GM12878 (cell line): ENCODE measurements around the gene HNRNPLL. TPM values are rescaled to one million over a fixed set of nuclear protein-coding genes. Genes with fewer than 3 reads are reported as not detected.

Experiments
- ATAC-seq: fragments of 200-7000 bp; cut with Tn5 transposase; 3 replicates; pipeline ENCODE4 v1.9.1; 2020; ENCODE audit warnings: mild to moderate bottlenecking, moderate library complexity
- BruUV-seq: library from RNA; stranded (reverse); fragments of 400-500 nt; replicated peaks from 2 replicates; lab custom pipeline; 2021; lab: Mats Ljungman, UMichigan
- CTCF ChIA-PET: fragments of 300-600 bp; sonication (Branson Sonifier 250); formaldehyde crosslinking; extraction: SDS; loops from one replicate; lab custom pipeline; 2021; ENCODE audit warnings: inconsistent platforms; lab: Yijun Ruan, JAX
- POLR2A ChIA-PET: fragments of 350-600 bp; formaldehyde crosslinking; extraction: SDS; loops from one replicate; lab custom pipeline; 2021; ENCODE audit warnings: inconsistent platforms; lab: Charles Lee
- RAD21 ChIA-PET: fragments of 300-600 bp; sonication (Branson Sonifier 250); formaldehyde crosslinking; loops from one replicate; lab custom pipeline; 2023; ENCODE audit warnings: antibody characterized with exemption; ENCODE audit not compliant: unreplicated experiment; lab: Charles Lee
- SMC1A ChIA-PET: fragments of 300-600 bp; sonication (Branson Sonifier 250); formaldehyde crosslinking; loops from one replicate; lab custom pipeline; 2023; ENCODE audit not compliant: unreplicated experiment, uncharacterized antibody; lab: Charles Lee
- DNase-seq: peaks from one replicate; pipeline ENCODE4 v3.0.0-alpha.2; 2011; ENCODE audit warnings: low read depth, low spot score
- FAIRE-seq: peaks from 3 replicates; lab custom pipeline; 2011; peaks lifted over from hg19 to GRCh38; lab: Jason Lieb, UNC
- H2AFZ ChIP-seq: 2 replicates; pipeline ENCODE4 v1.6.0; 2011; ENCODE audit warnings: low read depth, low read length, control low read depth; ENCODE audit not compliant: control insufficient read depth
- H3K27ac ChIP-seq: 2 replicates; pipeline ENCODE4 v1.5.1; 2011; ENCODE audit warnings: control low read depth; ENCODE audit not compliant: control insufficient read depth, insufficient read depth
- H3K27me3 ChIP-seq, 2 experiments: replicated peaks in 1 of 2; 2 replicates each; pipeline versions ENCODE4 v1.6.0 to v1.6.1; 2011; ENCODE audit warnings: low read length in 1 of 2; ENCODE audit not compliant: control insufficient read depth in 2 of 2, insufficient read depth in 2 of 2
- H3K36me3 ChIP-seq, 2 experiments: 2 replicates each; pipeline ENCODE4 v1.5.1; 2011; ENCODE audit warnings: low read length in 1 of 2; ENCODE audit not compliant: control insufficient read depth in 2 of 2, insufficient read depth in 2 of 2
- H3K4me1 ChIP-seq: 2 replicates; pipeline ENCODE4 v1.6.1; 2011; ENCODE audit warnings: mild to moderate bottlenecking, low read length, moderate library complexity, mixed read lengths; ENCODE audit not compliant: control insufficient read depth, insufficient read depth
- H3K4me2 ChIP-seq: 2 replicates; pipeline ENCODE4 v1.6.0; 2011; ENCODE audit warnings: control low read depth; ENCODE audit not compliant: control insufficient read depth, insufficient read depth
- H3K4me3 ChIP-seq: fragments of 200-600 bp; sonication (generic); 2 replicates; pipeline ENCODE4 v1.5.1; 2016
- H3K79me2 ChIP-seq: 2 replicates; pipeline ENCODE4 v1.6.0; 2011; ENCODE audit warnings: low read length; ENCODE audit not compliant: control insufficient read depth, insufficient read depth
- H3K9ac ChIP-seq: 2 replicates; pipeline ENCODE4 v1.8.0; 2011; ENCODE audit warnings: low read length, control low read depth, mixed read lengths; ENCODE audit not compliant: control insufficient read depth, insufficient read depth
- H3K9me3 ChIP-seq: replicated peaks from 3 replicates; pipeline ENCODE4 v1.5.1; 2011; ENCODE audit warnings: mild to moderate bottlenecking, low read length; ENCODE audit not compliant: control insufficient read depth, insufficient read depth
- H4K20me1 ChIP-seq: 2 replicates; pipeline ENCODE4 v1.6.0; 2011; ENCODE audit not compliant: control insufficient read depth, insufficient read depth
- CBFB ChIP-seq: IDR thresholded peaks from 2 replicates; pipeline ENCODE4 v1.6.1; 2016; ENCODE audit warnings: antibody characterized with exemption, low read depth
- EP300 ChIP-seq, 2 experiments: fragments of 150-350 bp in 1 of 2; IDR thresholded peaks; 2 replicates each; pipeline ENCODE4 v1.6.1; 2011 to 2012; ENCODE audit warnings: low read depth in 2 of 2, low read length in 2 of 2, borderline replicate concordance in 1 of 2, improper control_type of control experiment in 1 of 2, inconsistent platforms in 1 of 2; ENCODE audit not compliant: control insufficient read depth in 1 of 2
- HSF1 ChIP-seq: fragments of 150-350 bp; IDR thresholded peaks from 2 replicates; pipeline ENCODE4 v1.6.1; 2014; ENCODE audit warnings: mild to moderate bottlenecking, low read depth, low read length
- NR2C2 ChIP-seq: IDR thresholded peaks from 2 replicates; pipeline ENCODE4 v1.6.1; 2011; ENCODE audit warnings: borderline replicate concordance, low read depth; ENCODE audit not compliant: control insufficient read depth, insufficient read length
- RFX5 ChIP-seq: IDR thresholded peaks from 2 replicates; pipeline ENCODE4 v1.6.1; 2011; ENCODE audit warnings: low read depth, low read length, improper control_type of control experiment
- SMAD1 ChIP-seq: fragments of 450-650 bp; IDR thresholded peaks from 2 replicates; pipeline ENCODE4 v1.6.1; 2018; ENCODE audit warnings: mild to moderate bottlenecking, low read depth; ENCODE audit not compliant: partially characterized antibody
- SP1 ChIP-seq: IDR thresholded peaks from one replicate; pipeline ENCODE4 v1.6.1; 2011; ENCODE audit warnings: low read depth, low read length
- WGBS: methylation state at CpG from one replicate; pipeline ENCODE4 v1.1.6; 2016; ENCODE audit warnings: low lambda C conversion rate; ENCODE audit not compliant: insufficient replicate concordance, insufficient coverage; ENCODE audit errors: missing lambda C conversion rate; 5-methylcytosine and 5-hydroxymethylcytosine counted together
- in situ Hi-C: fragments of 300-500 bp; cut with MboI; formaldehyde crosslinking; loops from 9 replicates; pipeline ENCODE4 v1.14.3; 2018; ENCODE audit warnings: mixed read lengths
- intact Hi-C: fragments of 100-400 bp; cut with micrococcal nuclease; formaldehyde crosslinking; loops from one replicate; pipeline ENCODE4 v1.14.2; 2022; ENCODE audit not compliant: unreplicated experiment
- polyA plus RNA-seq, 11 experiments: library from polyadenylated mRNA; depleted of rRNA in 4 of 11; unstranded in 6 of 11; stranded (reverse) in 5 of 11; fragments of >200 nt; fragmentation: Nextera tagmentation in 4 of 11; fragmentation: Illumina TruSeq in 1 of 11; extraction: Ambion mirVana in 4 of 11; extraction: Trizol in 1 of 11; gene quantifications; 1 replicate in 1 of 11; 2 replicates in 10 of 11; pipeline versions ENCODE4 v1.2.1 to v1.2.3, GENCODE V29; 2011 to 2016; ENCODE audit warnings: inconsistent platforms in 2 of 11, missing spikeins in 2 of 11, low read depth in 1 of 11
- total RNA-seq, 4 experiments: library from RNA; depleted of rRNA in 3 of 4; stranded (reverse); fragments of >200 nt in 3 of 4; fragmentation: Illumina TruSeq in 1 of 4; extraction: Trizol in 1 of 4; gene quantifications; 2 replicates each; pipeline versions ENCODE4 v1.2.1 to v1.2.3, GENCODE V29; 2013 to 2021
- TF ChIP-seq, protein P1 (sequence below): IDR thresholded peaks from 2 replicates; pipeline ENCODE4 v1.6.1; 2012; ENCODE audit warnings: low read length, inconsistent platforms
- TF ChIP-seq, protein P2 (sequence below): IDR thresholded peaks from 2 replicates; pipeline ENCODE4 v1.6.1; 2011; ENCODE audit warnings: low read depth, low read length, improper control_type of control experiment, borderline replicate concordance
- TF ChIP-seq, protein P3 (sequence below): fragments of 450-650 bp; IDR thresholded peaks from 2 replicates; pipeline ENCODE4 v1.6.1; 2018; ENCODE audit warnings: mild to moderate bottlenecking, low read depth, moderate library complexity; ENCODE audit not compliant: partially characterized antibody
- TF ChIP-seq, protein P4 (sequence below): fragments of 450-650 bp; formaldehyde crosslinking; IDR thresholded peaks from 2 replicates; pipeline ENCODE4 v1.4.0; 2020; ENCODE audit warnings: mild to moderate bottlenecking, moderate library complexity

HNRNPLL gene
- total and polyA plus RNA-seq, 10 of the 15 experiments (the other 5 are each of a cell fraction or from before 2014, with no cell fraction given), result 0.98 to 27.1 (median 2.9) TPM

- no peaks in the 10 kb centered on the region for H3K79me2 ChIP-seq
- intact Hi-C loops, result no loop called here
- no peak for FAIRE-seq
- no peak for TF ChIP-seq HSF1
- no peak for TF ChIP-seq SP1
- TF ChIP-seq SMAD1, result no peak
- no peak for TF ChIP-seq RFX5
- TF ChIP-seq, protein P1, sequence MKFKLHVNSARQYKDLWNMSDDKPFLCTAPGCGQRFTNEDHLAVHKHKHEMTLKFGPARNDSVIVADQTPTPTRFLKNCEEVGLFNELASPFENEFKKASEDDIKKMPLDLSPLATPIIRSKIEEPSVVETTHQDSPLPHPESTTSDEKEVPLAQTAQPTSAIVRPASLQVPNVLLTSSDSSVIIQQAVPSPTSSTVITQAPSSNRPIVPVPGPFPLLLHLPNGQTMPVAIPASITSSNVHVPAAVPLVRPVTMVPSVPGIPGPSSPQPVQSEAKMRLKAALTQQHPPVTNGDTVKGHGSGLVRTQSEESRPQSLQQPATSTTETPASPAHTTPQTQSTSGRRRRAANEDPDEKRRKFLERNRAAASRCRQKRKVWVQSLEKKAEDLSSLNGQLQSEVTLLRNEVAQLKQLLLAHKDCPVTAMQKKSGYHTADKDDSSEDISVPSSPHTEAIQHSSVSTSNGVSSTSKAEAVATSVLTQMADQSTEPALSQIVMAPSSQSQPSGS, result no peak
- no peak for TF ChIP-seq NR2C2
- TF ChIP-seq, protein P2, sequence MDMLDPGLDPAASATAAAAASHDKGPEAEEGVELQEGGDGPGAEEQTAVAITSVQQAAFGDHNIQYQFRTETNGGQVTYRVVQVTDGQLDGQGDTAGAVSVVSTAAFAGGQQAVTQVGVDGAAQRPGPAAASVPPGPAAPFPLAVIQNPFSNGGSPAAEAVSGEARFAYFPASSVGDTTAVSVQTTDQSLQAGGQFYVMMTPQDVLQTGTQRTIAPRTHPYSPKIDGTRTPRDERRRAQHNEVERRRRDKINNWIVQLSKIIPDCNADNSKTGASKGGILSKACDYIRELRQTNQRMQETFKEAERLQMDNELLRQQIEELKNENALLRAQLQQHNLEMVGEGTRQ, result no peak
- no peak for TF ChIP-seq CBFB
- TF ChIP-seq, protein P3, sequence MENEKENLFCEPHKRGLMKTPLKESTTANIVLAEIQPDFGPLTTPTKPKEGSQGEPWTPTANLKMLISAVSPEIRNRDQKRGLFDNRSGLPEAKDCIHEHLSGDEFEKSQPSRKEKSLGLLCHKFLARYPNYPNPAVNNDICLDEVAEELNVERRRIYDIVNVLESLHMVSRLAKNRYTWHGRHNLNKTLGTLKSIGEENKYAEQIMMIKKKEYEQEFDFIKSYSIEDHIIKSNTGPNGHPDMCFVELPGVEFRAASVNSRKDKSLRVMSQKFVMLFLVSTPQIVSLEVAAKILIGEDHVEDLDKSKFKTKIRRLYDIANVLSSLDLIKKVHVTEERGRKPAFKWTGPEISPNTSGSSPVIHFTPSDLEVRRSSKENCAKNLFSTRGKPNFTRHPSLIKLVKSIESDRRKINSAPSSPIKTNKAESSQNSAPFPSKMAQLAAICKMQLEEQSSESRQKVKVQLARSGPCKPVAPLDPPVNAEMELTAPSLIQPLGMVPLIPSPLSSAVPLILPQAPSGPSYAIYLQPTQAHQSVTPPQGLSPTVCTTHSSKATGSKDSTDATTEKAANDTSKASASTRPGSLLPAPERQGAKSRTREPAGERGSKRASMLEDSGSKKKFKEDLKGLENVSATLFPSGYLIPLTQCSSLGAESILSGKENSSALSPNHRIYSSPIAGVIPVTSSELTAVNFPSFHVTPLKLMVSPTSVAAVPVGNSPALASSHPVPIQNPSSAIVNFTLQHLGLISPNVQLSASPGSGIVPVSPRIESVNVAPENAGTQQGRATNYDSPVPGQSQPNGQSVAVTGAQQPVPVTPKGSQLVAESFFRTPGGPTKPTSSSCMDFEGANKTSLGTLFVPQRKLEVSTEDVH, result no peak
- TF ChIP-seq EP300 (IDR thresholded peaks at IDR 0.05; ENCODE audit: borderline replicate concordance in 1 of 2, control insufficient read depth in 1 of 2, low read depth in 2 of 2, low read length in 2 of 2), result no peak
- TF ChIP-seq, protein P4, sequence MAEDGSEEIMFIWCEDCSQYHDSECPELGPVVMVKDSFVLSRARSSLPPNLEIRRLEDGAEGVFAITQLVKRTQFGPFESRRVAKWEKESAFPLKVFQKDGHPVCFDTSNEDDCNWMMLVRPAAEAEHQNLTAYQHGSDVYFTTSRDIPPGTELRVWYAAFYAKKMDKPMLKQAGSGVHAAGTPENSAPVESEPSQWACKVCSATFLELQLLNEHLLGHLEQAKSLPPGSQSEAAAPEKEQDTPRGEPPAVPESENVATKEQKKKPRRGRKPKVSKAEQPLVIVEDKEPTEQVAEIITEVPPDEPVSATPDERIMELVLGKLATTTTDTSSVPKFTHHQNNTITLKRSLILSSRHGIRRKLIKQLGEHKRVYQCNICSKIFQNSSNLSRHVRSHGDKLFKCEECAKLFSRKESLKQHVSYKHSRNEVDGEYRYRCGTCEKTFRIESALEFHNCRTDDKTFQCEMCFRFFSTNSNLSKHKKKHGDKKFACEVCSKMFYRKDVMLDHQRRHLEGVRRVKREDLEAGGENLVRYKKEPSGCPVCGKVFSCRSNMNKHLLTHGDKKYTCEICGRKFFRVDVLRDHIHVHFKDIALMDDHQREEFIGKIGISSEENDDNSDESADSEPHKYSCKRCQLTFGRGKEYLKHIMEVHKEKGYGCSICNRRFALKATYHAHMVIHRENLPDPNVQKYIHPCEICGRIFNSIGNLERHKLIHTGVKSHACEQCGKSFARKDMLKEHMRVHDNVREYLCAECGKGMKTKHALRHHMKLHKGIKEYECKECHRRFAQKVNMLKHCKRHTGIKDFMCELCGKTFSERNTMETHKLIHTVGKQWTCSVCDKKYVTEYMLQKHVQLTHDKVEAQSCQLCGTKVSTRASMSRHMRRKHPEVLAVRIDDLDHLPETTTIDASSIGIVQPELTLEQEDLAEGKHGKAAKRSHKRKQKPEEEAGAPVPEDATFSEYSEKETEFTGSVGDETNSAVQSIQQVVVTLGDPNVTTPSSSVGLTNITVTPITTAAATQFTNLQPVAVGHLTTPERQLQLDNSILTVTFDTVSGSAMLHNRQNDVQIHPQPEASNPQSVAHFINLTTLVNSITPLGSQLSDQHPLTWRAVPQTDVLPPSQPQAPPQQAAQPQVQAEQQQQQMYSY (CRISPR knock-in tag), result no peak
Observed at GRCh38 chr2:38592951-38593350, 9.8 kb downstream of the HNRNPLL start.

More at GRCh38 chr2:38592951-38593350, 9.8 kb downstream of the HNRNPLL start:
- H3K9me3 ChIP-seq, result no peaks in the 10 kb centered on the region
- ChIA-PET POLR2A (interaction anchor here (0.6 kb wide), 1 partner anchor 134 kb away, joined by 3 read pairs; no protein-coding TSS in a partner anchor), RAD21 (interaction anchor here (1.0 kb wide), 1 partner anchor 9 kb away, joined by 3 read pairs; no protein-coding TSS in a partner anchor), CTCF (interaction anchor here (0.6 to 2.4 kb wide), 2 partner anchors 11 to 148 kb away, joined by 3 to 16 read pairs; no protein-coding TSS in a partner anchor), SMC1A (no interaction called here)
- ATAC-seq (no peak), DNase-seq (no peak)
- no peaks in the 10 kb centered on the region for H3K4me1 ChIP-seq
- no peaks in the 10 kb centered on the region for H4K20me1 ChIP-seq
- H3K9ac ChIP-seq, result no peak overlapping the region
- 67% methylated on average over 2 of the region's 2 CpGs for WGBS
- no peak overlapping the region for H3K4me3 ChIP-seq
- no peaks in the 10 kb centered on the region for H3K27me3 ChIP-seq
- no peak overlapping the region for H3K27ac ChIP-seq
- in situ Hi-C loops, result no loop called here
- no TSS peak for BruUV-seq
- no peak overlapping the region for H3K4me2 ChIP-seq
- H2AFZ ChIP-seq, result no peak overlapping the region
- H3K36me3 ChIP-seq, result no peaks in the 10 kb centered on the region
